ENCODE measurements around the gene ZNF117.
"Not testable (repeated sequence)": the region's sequence is repeated elsewhere in the genome, so short reads cannot be mapped to it uniquely, and the experiment has no call there.

DNA sequence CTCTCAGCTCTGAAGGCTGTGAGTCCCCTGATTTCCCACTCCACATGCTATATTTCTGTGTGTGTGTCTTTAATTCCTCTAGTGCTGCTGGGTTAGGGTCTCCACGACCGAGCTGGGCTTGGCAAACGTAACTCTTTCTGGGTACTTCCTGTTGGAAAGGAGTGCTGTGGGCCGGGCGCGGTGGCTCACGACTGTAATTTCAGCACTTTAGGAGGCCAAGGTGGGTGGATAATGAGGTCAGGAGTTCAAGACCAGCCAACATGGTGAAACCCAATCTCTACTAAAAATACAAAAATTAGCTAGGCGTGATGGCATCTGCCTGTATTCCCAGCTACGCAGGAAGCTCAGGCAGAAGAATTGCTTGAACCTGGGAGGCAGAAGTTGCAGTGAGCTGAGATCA, 40.2 kb downstream of the ZNF117 start:
- TF ChIP-seq, protein P1, sequence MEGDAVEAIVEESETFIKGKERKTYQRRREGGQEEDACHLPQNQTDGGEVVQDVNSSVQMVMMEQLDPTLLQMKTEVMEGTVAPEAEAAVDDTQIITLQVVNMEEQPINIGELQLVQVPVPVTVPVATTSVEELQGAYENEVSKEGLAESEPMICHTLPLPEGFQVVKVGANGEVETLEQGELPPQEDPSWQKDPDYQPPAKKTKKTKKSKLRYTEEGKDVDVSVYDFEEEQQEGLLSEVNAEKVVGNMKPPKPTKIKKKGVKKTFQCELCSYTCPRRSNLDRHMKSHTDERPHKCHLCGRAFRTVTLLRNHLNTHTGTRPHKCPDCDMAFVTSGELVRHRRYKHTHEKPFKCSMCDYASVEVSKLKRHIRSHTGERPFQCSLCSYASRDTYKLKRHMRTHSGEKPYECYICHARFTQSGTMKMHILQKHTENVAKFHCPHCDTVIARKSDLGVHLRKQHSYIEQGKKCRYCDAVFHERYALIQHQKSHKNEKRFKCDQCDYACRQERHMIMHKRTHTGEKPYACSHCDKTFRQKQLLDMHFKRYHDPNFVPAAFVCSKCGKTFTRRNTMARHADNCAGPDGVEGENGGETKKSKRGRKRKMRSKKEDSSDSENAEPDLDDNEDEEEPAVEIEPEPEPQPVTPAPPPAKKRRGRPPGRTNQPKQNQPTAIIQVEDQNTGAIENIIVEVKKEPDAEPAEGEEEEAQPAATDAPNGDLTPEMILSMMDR (IDR thresholded peaks at IDR 0.05): not testable (repeated sequence)
- not testable (repeated sequence) for TF ChIP-seq POLR2A (IDR thresholded peaks at IDR 0.05)

Data from lower leg skin (tissue), 3 donors.